ENCODE data around the gene PPP1R3D.
"Not testable (repeated sequence)": the region's sequence is repeated elsewhere in the genome, so short reads cannot be mapped to it uniquely, and the experiment has no call there.

The PPP1R3D gene

DNA sequence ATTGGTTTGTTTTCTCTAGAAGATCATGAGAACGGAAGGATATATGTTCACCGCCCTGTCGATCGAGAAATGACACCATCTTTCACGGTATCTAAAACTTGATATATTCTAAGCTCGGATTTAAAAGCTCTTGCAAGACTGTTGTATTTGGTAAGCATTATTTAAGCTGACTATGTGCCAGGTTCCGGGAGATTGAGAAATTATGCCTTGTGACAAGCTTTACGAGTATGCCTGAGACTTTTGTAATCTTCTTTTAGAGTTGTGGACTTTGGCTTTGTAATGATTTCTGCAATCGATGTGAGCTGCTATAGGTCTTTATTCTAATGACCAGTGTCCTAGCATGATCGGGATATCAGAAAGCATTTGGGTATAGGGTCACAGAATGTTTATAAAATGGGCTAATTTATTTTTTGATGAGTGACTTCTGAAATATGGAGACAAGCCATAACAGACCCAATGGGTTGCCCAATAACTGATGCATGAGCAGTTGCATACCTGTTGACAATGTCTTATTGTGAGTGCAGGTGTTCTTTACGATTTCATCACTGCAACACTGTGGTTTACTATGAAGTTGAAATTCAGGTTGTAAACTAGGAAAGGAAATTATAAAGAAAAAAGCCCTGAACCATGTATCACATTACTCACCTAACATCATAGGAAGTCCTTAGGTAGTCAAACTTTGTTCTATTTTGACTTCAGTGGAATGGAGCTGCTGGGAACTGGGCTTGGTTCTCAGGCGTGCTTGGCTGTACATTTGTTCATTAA, 32.1 kb upstream of the PPP1R3D start:
- Histone ChIP-seq H3K4me3 (ENCODE audit: insufficient read depth, low read depth, low read length, poor library complexity, severe bottlenecking) (no peak overlapping the region), H3K9me3 (ENCODE audit: control insufficient read depth, low read length) (no peaks in the 10 kb centered on the region), H3K27me3 (replicated peaks; ENCODE audit: control insufficient read depth, insufficient read depth, low read length, poor library complexity, severe bottlenecking) (no peaks in the 10 kb centered on the region), H3K4me1 (ENCODE audit: control insufficient read depth, insufficient read depth, low read length, poor library complexity, severe bottlenecking) (no peaks in the 10 kb centered on the region), H3K36me3 (ENCODE audit: control insufficient read depth, insufficient read depth, low read length) (no peaks in the 10 kb centered on the region), H3K27ac (ENCODE audit: insufficient read depth, low read length, poor library complexity, severe bottlenecking) (no peak overlapping the region)
- no peak for DNase-seq

DNA sequence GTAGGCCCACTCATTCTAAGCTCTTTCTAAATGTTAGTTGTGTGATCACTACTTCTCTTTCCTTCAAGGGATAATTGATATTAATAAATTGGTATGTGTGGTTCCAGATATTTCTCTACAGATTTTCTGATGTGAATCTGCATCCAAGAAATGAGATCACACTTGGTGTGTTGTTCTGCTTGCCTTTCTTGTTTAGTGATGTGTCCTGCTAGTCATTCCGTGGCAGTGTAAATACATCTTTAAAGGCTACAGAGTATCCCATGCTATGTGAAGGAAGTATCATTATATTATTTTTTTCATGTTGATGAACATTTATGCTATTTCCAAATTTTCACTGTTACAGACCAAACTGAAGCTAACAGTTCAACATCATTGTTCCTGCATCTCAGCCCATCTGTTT, 31.3 kb upstream of the PPP1R3D start:
- no peaks in the 10 kb centered on the region for H3K4me1 ChIP-seq (ENCODE audit: control insufficient read depth, insufficient read depth, low read length, poor library complexity, severe bottlenecking)
- H3K4me3 ChIP-seq (ENCODE audit: insufficient read depth, low read depth, low read length, poor library complexity, severe bottlenecking) = no peak overlapping the region
- no peak overlapping the region for H3K27ac ChIP-seq (ENCODE audit: insufficient read depth, low read length, poor library complexity, severe bottlenecking)
- no peak for DNase-seq
- H3K27me3 ChIP-seq (replicated peaks; ENCODE audit: control insufficient read depth, insufficient read depth, low read length, poor library complexity, severe bottlenecking) = no peaks in the 10 kb centered on the region
- H3K36me3 ChIP-seq (ENCODE audit: control insufficient read depth, insufficient read depth, low read length) = no peaks in the 10 kb centered on the region
- no peaks in the 10 kb centered on the region for H3K9me3 ChIP-seq (ENCODE audit: control insufficient read depth, low read length)

DNA sequence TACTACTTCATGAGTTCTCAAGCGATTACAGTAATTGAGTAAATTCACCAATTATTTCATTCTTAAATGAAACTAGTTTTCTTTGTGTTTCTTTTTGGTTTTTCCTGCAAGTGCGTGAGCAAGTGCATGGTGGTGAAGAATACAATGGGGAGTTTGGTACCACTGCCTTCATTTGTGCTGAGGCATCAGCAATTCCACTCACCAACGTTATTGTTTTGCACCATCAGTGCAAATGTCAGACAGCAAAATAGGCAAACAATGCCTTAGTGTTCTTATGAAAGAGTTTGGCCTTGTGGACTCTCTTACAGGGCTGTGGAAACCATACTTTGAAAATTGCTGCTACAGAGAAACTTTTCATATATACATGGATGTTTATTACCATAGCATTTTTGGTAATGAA, 26.3 kb upstream of the PPP1R3D start:
- H3K9me3 ChIP-seq (ENCODE audit: control insufficient read depth, low read length) = no peaks in the 10 kb centered on the region
- no peaks in the 10 kb centered on the region for H3K36me3 ChIP-seq (ENCODE audit: control insufficient read depth, insufficient read depth, low read length)
- H3K4me3 ChIP-seq (ENCODE audit: insufficient read depth, low read depth, low read length, poor library complexity, severe bottlenecking) = no peak overlapping the region
- no peak overlapping the region for H3K27ac ChIP-seq (ENCODE audit: insufficient read depth, low read length, poor library complexity, severe bottlenecking)
- no peak for DNase-seq
- H3K27me3 ChIP-seq (replicated peaks; ENCODE audit: control insufficient read depth, insufficient read depth, low read length, poor library complexity, severe bottlenecking) = no peaks in the 10 kb centered on the region
- no peaks in the 10 kb centered on the region for H3K4me1 ChIP-seq (ENCODE audit: control insufficient read depth, insufficient read depth, low read length, poor library complexity, severe bottlenecking)

DNA sequence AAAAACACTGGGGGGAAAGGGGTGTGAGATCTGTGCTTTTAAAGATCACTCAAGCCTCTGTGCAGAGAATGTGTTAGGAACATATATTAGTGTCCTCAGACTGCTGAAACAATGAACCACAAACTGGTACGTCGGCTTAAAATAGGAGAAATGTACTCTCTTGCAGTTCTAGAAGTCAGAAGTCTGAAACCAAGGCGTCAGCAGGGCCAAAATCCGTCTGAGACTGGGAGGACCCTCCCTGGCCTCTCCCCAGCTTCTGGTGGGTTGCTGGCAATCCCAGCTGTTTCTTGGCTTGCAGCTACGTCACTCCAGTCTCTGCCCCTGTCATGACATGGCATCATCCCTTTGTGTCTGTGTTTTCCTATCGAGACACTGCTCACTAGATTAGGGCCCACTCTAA, 22.1 kb upstream of the PPP1R3D start:
- no peaks in the 10 kb centered on the region for H3K36me3 ChIP-seq (ENCODE audit: control insufficient read depth, insufficient read depth, low read length)
- H3K4me1 ChIP-seq (ENCODE audit: control insufficient read depth, insufficient read depth, low read length, poor library complexity, severe bottlenecking) = no peaks in the 10 kb centered on the region
- no peak overlapping the region for H3K4me3 ChIP-seq (ENCODE audit: insufficient read depth, low read depth, low read length, poor library complexity, severe bottlenecking)
- H3K27me3 ChIP-seq (replicated peaks; ENCODE audit: control insufficient read depth, insufficient read depth, low read length, poor library complexity, severe bottlenecking) = no peaks in the 10 kb centered on the region
- H3K27ac ChIP-seq (ENCODE audit: insufficient read depth, low read length, poor library complexity, severe bottlenecking) = no peak overlapping the region
- no peak for DNase-seq
- H3K9me3 ChIP-seq (ENCODE audit: control insufficient read depth, low read length) = no peaks in the 10 kb centered on the region

DNA sequence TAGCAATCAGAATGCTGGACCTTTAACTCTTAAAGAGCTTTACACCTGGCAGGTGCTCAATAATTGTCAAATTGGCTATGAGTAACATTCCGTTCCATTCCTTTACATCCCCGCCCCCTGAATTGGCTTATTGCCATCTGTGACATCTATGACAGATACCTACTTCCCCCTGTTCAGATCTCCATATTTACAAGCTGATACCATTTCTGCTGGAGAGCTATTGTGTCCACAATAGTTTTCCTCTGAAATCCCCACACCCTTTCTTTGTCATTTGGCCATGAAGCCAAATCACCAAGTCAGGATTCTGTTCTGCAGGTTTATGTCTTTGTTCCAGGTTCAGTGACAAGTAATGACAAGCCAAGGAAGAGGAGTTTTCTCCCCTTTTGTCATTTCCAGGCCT, 21.3 kb upstream of the PPP1R3D start:
- Histone ChIP-seq H3K27ac (ENCODE audit: insufficient read depth, low read length, poor library complexity, severe bottlenecking) (no peak overlapping the region), H3K36me3 (ENCODE audit: control insufficient read depth, insufficient read depth, low read length) (no peaks in the 10 kb centered on the region), H3K27me3 (replicated peaks; ENCODE audit: control insufficient read depth, insufficient read depth, low read length, poor library complexity, severe bottlenecking) (no peaks in the 10 kb centered on the region), H3K4me1 (ENCODE audit: control insufficient read depth, insufficient read depth, low read length, poor library complexity, severe bottlenecking) (no peaks in the 10 kb centered on the region), H3K9me3 (ENCODE audit: control insufficient read depth, low read length) (no peaks in the 10 kb centered on the region), H3K4me3 (ENCODE audit: insufficient read depth, low read depth, low read length, poor library complexity, severe bottlenecking) (no peak overlapping the region)
- DNase-seq = no peak

DNA sequence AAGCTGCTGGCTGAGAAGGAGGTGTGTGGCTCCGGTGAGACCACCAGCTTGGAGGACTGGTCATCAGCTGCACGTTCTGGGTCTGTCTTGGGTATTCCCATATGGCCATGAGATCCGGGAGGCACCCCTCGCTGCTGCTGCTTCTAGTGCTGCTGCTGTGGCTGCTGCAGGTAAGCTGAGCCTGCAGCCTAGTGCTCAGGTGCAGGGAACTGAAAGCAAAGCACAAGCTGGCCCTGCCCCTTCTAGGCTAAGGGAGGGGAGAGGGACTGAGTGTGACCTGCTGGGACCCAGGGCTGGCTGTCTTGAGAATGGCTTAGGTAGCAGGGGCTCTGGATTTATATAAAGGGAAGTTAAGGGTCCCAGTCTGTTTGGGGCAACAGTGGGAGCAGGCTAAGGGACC, 18.5 kb upstream of the PPP1R3D start:
- H3K36me3 ChIP-seq (ENCODE audit: control insufficient read depth, insufficient read depth, low read length) = no peaks in the 10 kb centered on the region
- H3K27ac ChIP-seq (ENCODE audit: insufficient read depth, low read length, poor library complexity, severe bottlenecking) = no peak overlapping the region
- H3K4me3 ChIP-seq (ENCODE audit: insufficient read depth, low read depth, low read length, poor library complexity, severe bottlenecking) = no peak overlapping the region
- H3K4me1 ChIP-seq (ENCODE audit: control insufficient read depth, insufficient read depth, low read length, poor library complexity, severe bottlenecking) = no peaks in the 10 kb centered on the region
- H3K9me3 ChIP-seq (ENCODE audit: control insufficient read depth, low read length) = no peaks in the 10 kb centered on the region
- no peak for DNase-seq
- H3K27me3 ChIP-seq (replicated peaks; ENCODE audit: control insufficient read depth, insufficient read depth, low read length, poor library complexity, severe bottlenecking) = no peaks in the 10 kb centered on the region

DNA sequence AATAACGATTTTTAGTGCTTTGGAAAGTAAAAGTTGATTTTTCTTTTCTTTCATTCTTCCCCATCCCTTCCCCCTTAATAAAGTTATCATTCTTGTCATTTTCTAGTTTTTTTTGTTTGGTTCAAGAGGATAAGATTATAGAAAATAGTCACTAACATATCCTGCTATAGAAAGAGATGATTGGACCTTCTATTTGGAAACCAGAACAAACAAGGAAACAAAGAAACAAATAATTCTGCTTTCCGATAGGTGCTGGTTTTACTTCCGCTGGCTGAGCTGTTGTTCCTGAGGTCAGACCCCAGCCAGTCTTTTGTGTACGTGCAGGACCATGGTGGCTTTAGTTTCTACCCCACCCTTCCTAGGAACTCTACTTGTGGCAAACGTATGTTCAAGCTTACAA, 18.0 kb upstream of the PPP1R3D start, which contains the start of gene CDH26:
Gene CDH26 (plus strand): TSS at position 301 of the 400 bp plus-strand sequence. CDS start 304 bp downstream, outside the sequence.
- H3K27me3 ChIP-seq (replicated peaks; ENCODE audit: control insufficient read depth, insufficient read depth, low read length, poor library complexity, severe bottlenecking) = no peaks in the 10 kb centered on the region
- DNase-seq = no peak
- H3K36me3 ChIP-seq (ENCODE audit: control insufficient read depth, insufficient read depth, low read length) = no peaks in the 10 kb centered on the region
- H3K4me3 ChIP-seq (ENCODE audit: insufficient read depth, low read depth, low read length, poor library complexity, severe bottlenecking) = no peak within 1 kb of the TSS
- H3K4me1 ChIP-seq (ENCODE audit: control insufficient read depth, insufficient read depth, low read length, poor library complexity, severe bottlenecking) = no peaks in the 10 kb centered on the region
- no peak within 1 kb of the TSS for H3K27ac ChIP-seq (ENCODE audit: insufficient read depth, low read length, poor library complexity, severe bottlenecking)
- no peaks in the 10 kb centered on the region for H3K9me3 ChIP-seq (ENCODE audit: control insufficient read depth, low read length)

DNA sequence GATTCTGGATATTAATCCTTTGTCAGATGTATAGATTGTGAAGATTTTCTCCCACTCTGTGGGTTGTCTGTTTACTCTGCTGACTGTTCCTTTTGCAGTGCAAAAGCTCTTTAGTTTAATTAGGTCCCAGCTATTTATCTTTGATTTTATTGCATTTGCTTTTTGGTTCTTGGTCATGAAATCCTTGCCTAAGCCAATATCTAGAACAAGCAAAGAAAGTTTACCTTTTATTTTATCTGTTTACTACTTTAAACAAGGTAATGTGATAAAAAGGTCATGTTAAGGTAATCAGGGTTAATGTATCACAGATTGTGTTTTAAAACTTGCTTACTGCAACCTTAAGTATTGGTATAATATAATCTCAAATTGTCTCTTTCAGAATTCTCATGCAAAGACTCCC, 17.5 kb upstream of the PPP1R3D start:
- DNase-seq; H3K4me1 ChIP-seq (ENCODE audit: control insufficient read depth, insufficient read depth, low read length, poor library complexity, severe bottlenecking); H3K27me3 ChIP-seq (replicated peaks; ENCODE audit: control insufficient read depth, insufficient read depth, low read length, poor library complexity, severe bottlenecking); H3K4me3 ChIP-seq (ENCODE audit: insufficient read depth, low read depth, low read length, poor library complexity, severe bottlenecking); H3K27ac ChIP-seq (ENCODE audit: insufficient read depth, low read length, poor library complexity, severe bottlenecking); H3K36me3 ChIP-seq (ENCODE audit: control insufficient read depth, insufficient read depth, low read length); H3K9me3 ChIP-seq (ENCODE audit: control insufficient read depth, low read length): not testable (repeated sequence)

DNA sequence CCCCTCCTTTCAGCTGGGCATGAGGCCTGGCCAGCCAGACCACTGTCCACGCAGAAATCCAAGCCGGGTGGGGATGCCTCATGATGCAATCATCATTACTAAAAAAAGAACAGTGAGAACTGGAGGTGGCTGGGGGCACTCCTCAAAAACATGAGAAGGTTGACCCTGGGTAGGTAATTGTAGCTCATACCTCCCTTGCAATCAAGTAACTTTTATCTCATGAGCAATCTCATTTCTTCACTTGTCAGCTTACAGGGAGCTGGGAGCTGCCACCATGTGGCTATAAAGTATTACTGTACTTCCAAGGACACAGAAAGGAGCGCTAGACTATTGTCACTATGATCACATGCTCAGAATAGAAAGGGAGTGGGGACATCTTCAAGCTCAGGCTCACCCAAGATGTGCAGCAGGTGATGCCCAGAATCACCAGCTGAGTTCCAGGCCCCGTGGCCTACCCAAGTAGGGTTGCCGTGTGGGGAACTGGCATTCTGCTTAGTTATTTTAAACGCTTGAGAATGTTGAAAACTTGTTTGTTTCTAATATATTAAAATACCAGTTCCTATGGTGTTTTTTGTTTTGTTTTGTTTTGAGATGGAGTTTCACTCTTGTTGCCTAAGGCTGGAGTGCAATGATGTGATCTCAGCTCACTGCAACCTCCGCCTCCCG, 15.2 kb upstream of the PPP1R3D start:
- DNase-seq = no peak
- Histone ChIP-seq H3K9me3 (ENCODE audit: control insufficient read depth, low read length) (no peaks in the 10 kb centered on the region), H3K36me3 (ENCODE audit: control insufficient read depth, insufficient read depth, low read length) (no peaks in the 10 kb centered on the region), H3K4me1 (ENCODE audit: control insufficient read depth, insufficient read depth, low read length, poor library complexity, severe bottlenecking) (no peaks in the 10 kb centered on the region), H3K27ac (ENCODE audit: insufficient read depth, low read length, poor library complexity, severe bottlenecking) (no peak overlapping the region), H3K27me3 (replicated peaks; ENCODE audit: control insufficient read depth, insufficient read depth, low read length, poor library complexity, severe bottlenecking) (no peaks in the 10 kb centered on the region), H3K4me3 (ENCODE audit: insufficient read depth, low read depth, low read length, poor library complexity, severe bottlenecking) (no peak overlapping the region)

DNA sequence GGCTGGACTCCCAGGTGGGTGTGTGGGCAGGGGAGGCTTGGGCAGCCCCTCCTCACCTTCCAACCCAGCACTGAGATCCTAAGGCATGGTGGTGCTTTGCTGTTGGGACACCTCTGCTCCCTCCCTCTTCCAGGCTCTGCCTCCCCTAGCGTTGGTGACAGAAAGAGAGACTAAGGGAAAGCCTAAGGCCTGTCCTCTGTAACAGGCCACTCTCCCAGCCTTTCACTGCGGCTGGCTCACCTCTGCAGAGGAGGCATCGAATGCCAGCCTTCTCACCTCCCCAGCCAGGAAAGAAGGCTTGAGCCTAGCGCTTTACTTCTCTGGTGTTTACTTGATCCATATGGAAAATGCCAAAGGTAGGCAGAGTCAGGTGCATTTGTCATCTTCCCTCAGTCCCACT, 14.6 kb upstream of the PPP1R3D start:
- no peak for DNase-seq
- Histone ChIP-seq H3K4me3 (ENCODE audit: insufficient read depth, low read depth, low read length, poor library complexity, severe bottlenecking) (no peak overlapping the region), H3K27ac (ENCODE audit: insufficient read depth, low read length, poor library complexity, severe bottlenecking) (no peak overlapping the region), H3K9me3 (ENCODE audit: control insufficient read depth, low read length) (no peaks in the 10 kb centered on the region), H3K36me3 (ENCODE audit: control insufficient read depth, insufficient read depth, low read length) (no peaks in the 10 kb centered on the region), H3K27me3 (replicated peaks; ENCODE audit: control insufficient read depth, insufficient read depth, low read length, poor library complexity, severe bottlenecking) (no peaks in the 10 kb centered on the region), H3K4me1 (ENCODE audit: control insufficient read depth, insufficient read depth, low read length, poor library complexity, severe bottlenecking) (no peaks in the 10 kb centered on the region)
